Loucy (cell line): ENCODE measurements around the gene UBE2L3.
"Not testable (repeated sequence)": the region's sequence is repeated elsewhere in the genome, so short reads cannot be mapped to it uniquely, and the experiment has no call there.

Experiments
- H2AFZ ChIP-seq: fragments of 200-600 bp; sonication (generic); 2 replicates; pipeline ENCODE4 v1.6.0; 2016; ENCODE audit warnings: antibody characterized with exemption, mild to moderate bottlenecking, low read length, moderate library complexity
- H3F3A ChIP-seq: fragments of 200-600 bp; 2 replicates; pipeline ENCODE4 v1.6.0; 2016; ENCODE audit warnings: antibody characterized with exemption, low read depth, mild to moderate bottlenecking
- H3K27me3 ChIP-seq: fragments of 200-600 bp; sonication (generic); 2 replicates; pipeline ENCODE4 v1.6.1; 2014; ENCODE audit warnings: low read length, mild to moderate bottlenecking; ENCODE audit not compliant: insufficient read depth, poor library complexity, severe bottlenecking
- H3K36me3 ChIP-seq: fragments of 200-600 bp; sonication (generic); 2 replicates; pipeline ENCODE4 v1.6.1; 2016; ENCODE audit warnings: low read length; ENCODE audit not compliant: insufficient read depth
- H3K4me1 ChIP-seq: fragments of 200-600 bp; sonication (generic); 2 replicates; pipeline ENCODE4 v1.5.1; 2014; ENCODE audit warnings: low read length, mild to moderate bottlenecking; ENCODE audit not compliant: insufficient read depth, poor library complexity, severe bottlenecking
- H3K4me2 ChIP-seq: fragments of 200-600 bp; sonication (generic); 2 replicates; pipeline ENCODE4 v1.6.0; 2014; ENCODE audit warnings: antibody characterized with exemption, low read length, low read depth, mild to moderate bottlenecking; ENCODE audit not compliant: poor library complexity, severe bottlenecking
- H3K4me3 ChIP-seq: fragments of 200-600 bp; sonication (generic); 2 replicates; pipeline ENCODE4 v1.5.1; 2014; ENCODE audit warnings: low read length, mild to moderate bottlenecking, mixed read lengths; ENCODE audit not compliant: poor library complexity, severe bottlenecking
- H3K79me2 ChIP-seq: fragments of 200-600 bp; sonication (generic); 2 replicates; pipeline ENCODE4 v1.6.1; 2014; ENCODE audit warnings: low read length; ENCODE audit not compliant: insufficient read depth
- H3K9ac ChIP-seq: fragments of 200-600 bp; sonication (generic); 2 replicates; pipeline ENCODE4 v1.6.0; 2014; ENCODE audit warnings: mild to moderate bottlenecking, low read depth, low read length, moderate library complexity; ENCODE audit not compliant: poor library complexity, severe bottlenecking
- H3K9me2 ChIP-seq: fragments of 200-600 bp; sonication (generic); replicated peaks from 2 replicates; pipeline ENCODE4 v1.6.1; 2016; ENCODE audit warnings: low read depth, low read length, mixed read lengths
- H3K9me3 ChIP-seq: fragments of 200-600 bp; sonication (generic); 2 replicates; pipeline ENCODE4 v1.6.1; 2014; ENCODE audit warnings: mild to moderate bottlenecking, antibody characterized with exemption, low read length, low read depth; ENCODE audit not compliant: insufficient read depth
- H4K20me1 ChIP-seq: fragments of 200-600 bp; sonication (generic); 2 replicates; pipeline ENCODE4 v1.6.0; 2014; ENCODE audit warnings: antibody characterized with exemption, low read length, mild to moderate bottlenecking; ENCODE audit not compliant: insufficient read depth, poor library complexity, severe bottlenecking
- CTCF ChIP-seq: fragments of 200-600 bp; sonication (generic); conservative IDR thresholded peaks from 2 replicates; pipeline ENCODE4 v1.5.1; 2014; ENCODE audit warnings: mild to moderate bottlenecking, antibody characterized with exemption, low read length
- EZH2phosphoT487 ChIP-seq: fragments of 200-600 bp; IDR thresholded peaks from 2 replicates; pipeline ENCODE4 v1.6.1; 2018; ENCODE audit warnings: antibody characterized with exemption, mild to moderate bottlenecking, moderate library complexity, borderline replicate concordance

UBE2L3 gene

GRCh38 chr22:21592422-21592821 lies 24.9 kb downstream of the UBE2L3 start:
- no peaks in the 10 kb centered on the region for H3K9me3 ChIP-seq
- peaks cover 3% of the 10 kb centered on the region for H3K4me1 ChIP-seq
- no peaks in the 10 kb centered on the region for H3F3A ChIP-seq
- no peak overlapping the region for H3K4me2 ChIP-seq
- H3K4me3 ChIP-seq, result no peak overlapping the region
- peaks cover 72% of the 10 kb centered on the region; the same call in 1 of the 2 replicates for H3K36me3 ChIP-seq
- no peaks in the 10 kb centered on the region for H3K9me2 ChIP-seq
- TF ChIP-seq EZH2phosphoT487, result no peak
- H2AFZ ChIP-seq, result no peak overlapping the region
- peaks cover 87% of the 10 kb centered on the region for H4K20me1 ChIP-seq
- H3K79me2 ChIP-seq, result peaks cover 97% of the 10 kb centered on the region
- H3K27me3 ChIP-seq, result no peaks in the 10 kb centered on the region
- no peak overlapping the region for H3K9ac ChIP-seq

- H3K79me2 ChIP-seq, result peaks cover 98% of the 10 kb centered on the region
- H3K36me3 ChIP-seq, result peaks cover 65% of the 10 kb centered on the region; the same call in 1 of the 2 replicates
- peaks cover 3% of the 10 kb centered on the region for H3K4me1 ChIP-seq
- TF ChIP-seq CTCF, result peak; percentile 30; the same call in 1 of the 2 replicates
- TF ChIP-seq EZH2phosphoT487, result no peak
- H4K20me1 ChIP-seq, result peaks cover 88% of the 10 kb centered on the region
- no peak overlapping the region for H3K4me3 ChIP-seq
- H3F3A ChIP-seq, result no peaks in the 10 kb centered on the region
- H3K9ac ChIP-seq, result no peak overlapping the region
- no peaks in the 10 kb centered on the region for H3K27me3 ChIP-seq
- H3K4me2 ChIP-seq, result no peak overlapping the region
- no peaks in the 10 kb centered on the region for H3K9me2 ChIP-seq
- no peak overlapping the region for H2AFZ ChIP-seq
- no peaks in the 10 kb centered on the region for H3K9me3 ChIP-seq
These were observed 26.1 kb downstream of the UBE2L3 start for GRCh38 chr22:21593406-21594232.

DNA sequence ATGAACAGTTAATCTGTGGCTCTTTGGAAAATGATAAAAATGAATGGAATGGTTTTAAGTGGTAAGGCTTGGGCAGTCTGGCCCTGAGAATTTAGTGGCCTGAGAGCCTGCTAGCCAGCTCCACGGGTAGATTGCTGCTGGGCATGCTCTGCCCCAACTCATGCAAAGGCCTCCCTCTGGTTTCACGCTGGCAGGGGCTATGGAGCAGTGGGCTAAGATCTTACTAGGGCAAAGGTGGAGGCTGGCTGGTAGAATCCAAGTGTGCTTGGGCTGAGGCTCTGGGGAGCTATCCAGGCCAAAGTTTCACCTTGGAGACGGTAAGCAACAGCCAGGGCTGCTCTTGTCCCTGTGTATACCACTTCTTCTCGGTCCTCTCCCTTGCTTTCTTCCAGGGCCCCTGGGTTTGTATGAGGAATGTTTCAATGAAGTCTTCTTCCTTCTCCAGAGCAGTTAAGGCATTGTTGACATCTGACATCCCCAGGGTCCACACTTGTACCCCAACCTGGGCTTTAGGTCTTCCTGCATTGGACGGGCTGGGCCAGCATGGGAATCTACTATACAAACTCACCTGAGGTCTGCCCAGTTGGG lies 27.4 kb downstream of the UBE2L3 start:
- H3K4me2 ChIP-seq, result no peak overlapping the region
- H3F3A ChIP-seq, result no peaks in the 10 kb centered on the region
- no peak overlapping the region for H3K9ac ChIP-seq
- H3K4me1 ChIP-seq, result peaks cover 3% of the 10 kb centered on the region
- H3K79me2 ChIP-seq, result peaks cover 99% of the 10 kb centered on the region
- H3K9me3 ChIP-seq, result no peaks in the 10 kb centered on the region
- no peak overlapping the region for H2AFZ ChIP-seq
- H3K36me3 ChIP-seq, result peaks cover 73% of the 10 kb centered on the region; the same call in 1 of the 2 replicates
- no peak overlapping the region for H3K4me3 ChIP-seq
- peaks cover 92% of the 10 kb centered on the region for H4K20me1 ChIP-seq
- H3K9me2 ChIP-seq, result no peaks in the 10 kb centered on the region
- TF ChIP-seq EZH2phosphoT487 (no peak), CTCF (no peak)
- H3K27me3 ChIP-seq, result no peaks in the 10 kb centered on the region

- H2AFZ ChIP-seq, H3K27me3 ChIP-seq, H3K4me2 ChIP-seq, H3K9ac ChIP-seq, H3K4me3 ChIP-seq, H3K9me2 ChIP-seq, H3F3A ChIP-seq, H3K9me3 ChIP-seq, H3K4me1 ChIP-seq: not testable (repeated sequence)
- H3K36me3 ChIP-seq, result peaks cover 69% of the 10 kb centered on the region; the same call in 1 of the 2 replicates
- peaks cover 99% of the 10 kb centered on the region for H3K79me2 ChIP-seq
- H4K20me1 ChIP-seq, result peaks cover 85% of the 10 kb centered on the region
These were observed 29.0 kb downstream of the UBE2L3 start for GRCh38 chr22:21596356-21597135.
